H9 (cell line): ENCODE data around the gene WNT2. TPM values are rescaled to one million over a fixed set of nuclear protein-coding genes. Genes with fewer than 3 reads are reported as not detected.

ENCODE experiments used
- DNase-seq: peaks from one replicate; pipeline ENCODE4 v3.0.0-alpha.2; 2017
- H2AFZ ChIP-seq: one replicate; pipeline ENCODE4 v1.6.1; 2013; ENCODE audit warnings: mild to moderate bottlenecking, low read length, control low read depth, moderate library complexity
- H2AK5ac ChIP-seq: 2 replicates; pipeline ENCODE4 v1.6.1; 2013; ENCODE audit warnings: low read length, control low read depth, mixed read lengths; ENCODE audit not compliant: insufficient read length
- H2BK120ac ChIP-seq: one replicate; pipeline ENCODE4 v1.6.1; 2013; ENCODE audit warnings: low read depth, mild to moderate bottlenecking, low read length, control low read depth, inconsistent platforms; ENCODE audit not compliant: poor library complexity, severe bottlenecking
- H2BK12ac ChIP-seq: 2 replicates; pipeline ENCODE4 v1.6.1; 2013; ENCODE audit warnings: low read length, control low read depth, mixed read lengths, low read depth; ENCODE audit not compliant: insufficient read length
- H2BK15ac ChIP-seq: 2 replicates; pipeline ENCODE4 v1.6.1; 2013; ENCODE audit warnings: low read depth, low read length, control low read depth
- H2BK20ac ChIP-seq: one replicate; pipeline ENCODE4 v1.6.1; 2013; ENCODE audit warnings: low read depth, mild to moderate bottlenecking, low read length, control low read depth, inconsistent platforms; ENCODE audit not compliant: poor library complexity, severe bottlenecking
- H2BK5ac ChIP-seq: 2 replicates; pipeline ENCODE4 v1.6.1; 2013; ENCODE audit warnings: low read length, control low read depth, mixed read lengths; ENCODE audit not compliant: insufficient read length
- H3K14ac ChIP-seq: 2 replicates; pipeline ENCODE4 v1.6.1; 2013; ENCODE audit warnings: low read length, control low read depth; ENCODE audit not compliant: insufficient read depth
- H3K18ac ChIP-seq: 2 replicates; pipeline ENCODE4 v1.6.1; 2013; ENCODE audit warnings: low read depth, mild to moderate bottlenecking, mixed read lengths, low read length, control low read depth; ENCODE audit not compliant: insufficient read length
- H3K23ac ChIP-seq: 2 replicates; pipeline ENCODE4 v1.6.1; 2013; ENCODE audit warnings: low read length, control low read depth, mixed read lengths, low read depth; ENCODE audit not compliant: insufficient read length
- H3K23me2 ChIP-seq: 2 replicates; pipeline ENCODE4 v1.6.1; 2013; ENCODE audit warnings: low read depth, mild to moderate bottlenecking, mixed read lengths, low read length, control low read depth; ENCODE audit not compliant: insufficient read length, poor library complexity, severe bottlenecking
- H3K27ac ChIP-seq: 2 replicates; pipeline ENCODE4 v1.5.1; 2013; ENCODE audit warnings: low read length, control low read depth, mixed read lengths, low read depth; ENCODE audit not compliant: insufficient read length
- H3K27me3 ChIP-seq: 2 replicates; pipeline ENCODE4 v1.6.1; 2013; ENCODE audit warnings: low read length, control low read depth, inconsistent platforms; ENCODE audit not compliant: insufficient read depth
- H3K4ac ChIP-seq: 2 replicates; pipeline ENCODE4 v1.6.1; 2013; ENCODE audit warnings: low read depth, mild to moderate bottlenecking, control low read depth, inconsistent platforms, low read length, moderate library complexity
- H3K4me1 ChIP-seq: 2 replicates; pipeline ENCODE4 v1.6.1; 2013; ENCODE audit warnings: low read length, control low read depth, inconsistent platforms; ENCODE audit not compliant: insufficient read depth
- H3K4me2 ChIP-seq: 2 replicates; pipeline ENCODE4 v1.6.1; 2013; ENCODE audit warnings: low read length, control low read depth, mixed read lengths; ENCODE audit not compliant: insufficient read length, insufficient read depth
- H3K56ac ChIP-seq: 2 replicates; pipeline ENCODE4 v1.6.1; 2013; ENCODE audit warnings: low read depth, mild to moderate bottlenecking, mixed read lengths, low read length, control low read depth; ENCODE audit not compliant: insufficient read length
- H3K79me1 ChIP-seq: 2 replicates; pipeline ENCODE4 v1.6.1; 2013; ENCODE audit warnings: low read depth, mild to moderate bottlenecking, moderate library complexity, low read length, control low read depth, inconsistent platforms; ENCODE audit not compliant: insufficient read depth, poor library complexity, severe bottlenecking
- H3K79me2 ChIP-seq: 2 replicates; pipeline ENCODE4 v1.6.1; 2013; ENCODE audit warnings: low read length, control low read depth, inconsistent platforms; ENCODE audit not compliant: insufficient read depth
- H3K9ac ChIP-seq: 2 replicates; pipeline ENCODE4 v1.6.1; 2013; ENCODE audit warnings: low read length, control low read depth, mixed read lengths; ENCODE audit not compliant: insufficient read length; ENCODE audit errors: extremely low read depth
- H3K9me3 ChIP-seq: one replicate; pipeline ENCODE4 v1.6.1; 2013; ENCODE audit warnings: low read depth, low read length, inconsistent platforms; ENCODE audit not compliant: control insufficient read depth
- H3T11ph ChIP-seq: one replicate; pipeline ENCODE4 v1.6.1; 2013; ENCODE audit warnings: mild to moderate bottlenecking, low read length, control low read depth, inconsistent platforms
- H4K20me1 ChIP-seq: one replicate; pipeline ENCODE4 v1.6.1; 2013; ENCODE audit not compliant: control insufficient read depth, insufficient read length, insufficient read depth
- H4K5ac ChIP-seq: 2 replicates; pipeline ENCODE4 v1.6.1; 2013; ENCODE audit warnings: low read depth, mild to moderate bottlenecking, mixed read lengths, low read length, control low read depth; ENCODE audit not compliant: insufficient read length
- H4K8ac ChIP-seq: replicated peaks from 2 replicates; pipeline ENCODE4 v1.6.1; 2013; ENCODE audit warnings: low read length, control low read depth, mixed read lengths, low read depth; ENCODE audit not compliant: insufficient read length
- H4K91ac ChIP-seq: 2 replicates; pipeline ENCODE4 v1.6.1; 2013; ENCODE audit warnings: low read depth, mild to moderate bottlenecking, moderate library complexity, mixed read lengths, low read length, control low read depth; ENCODE audit not compliant: insufficient read length
- H3K27ac Mint-ChIP-seq, 3 experiments: 2 replicates in 2 of 3; 3 replicates in 1 of 3; pipeline ENCODE4 v1.8.0; 2020 to 2021; ENCODE audit warnings: mixed read lengths in 3 of 3, mild to moderate bottlenecking in 1 of 3, moderate library complexity in 1 of 3
- H3K27me3 Mint-ChIP-seq: 2 replicates; pipeline ENCODE4 v1.8.0; 2021; ENCODE audit warnings: low read depth, mild to moderate bottlenecking, moderate library complexity, mixed read lengths
- H3K36me3 Mint-ChIP-seq, 3 experiments: 2 replicates in 2 of 3; 3 replicates in 1 of 3; pipeline ENCODE4 v1.8.0; 2020 to 2021; ENCODE audit warnings: low read depth in 3 of 3, mixed read lengths in 3 of 3; ENCODE audit not compliant: insufficient read depth in 1 of 3
- H3K4me1 Mint-ChIP-seq, 2 experiments: 2 replicates each; pipeline ENCODE4 v1.8.0; 2020; ENCODE audit warnings: mixed read lengths in 2 of 2
- H3K4me3 Mint-ChIP-seq, 2 experiments: 2 replicates in 1 of 2; 3 replicates in 1 of 2; pipeline ENCODE4 v1.8.0; 2020 to 2021; ENCODE audit warnings: mild to moderate bottlenecking in 2 of 2, mixed read lengths in 2 of 2, moderate library complexity in 1 of 2
- H3K9me3 Mint-ChIP-seq, 2 experiments: 2 replicates in 1 of 2; 3 replicates in 1 of 2; pipeline ENCODE4 v1.8.0; 2020; ENCODE audit warnings: mild to moderate bottlenecking in 2 of 2, mixed read lengths in 2 of 2, moderate library complexity in 1 of 2
- WGBS: extraction: QIAGEN DNeasy Blood & Tissue Kit; methylation state at CpG from one replicate; pipeline ENCODE4 v1.1.7; 2013; ENCODE audit warnings: missing lambda C conversion rate, low lambda C conversion rate, mixed read lengths; ENCODE audit not compliant: insufficient read length; ENCODE audit errors: extremely low coverage; 5-methylcytosine and 5-hydroxymethylcytosine counted together
- total RNA-seq: library from RNA; stranded (reverse); gene quantifications from 2 replicates; pipeline ENCODE4 v1.2.1, GENCODE V29; 2021
- TF ChIP-seq, protein P1 (sequence below): fragments of 200-600 bp; sonication (generic); conservative IDR thresholded peaks from 3 replicates; pipeline ENCODE4 v1.8.0; 2021; ENCODE audit warnings: antibody characterized with exemption, mild to moderate bottlenecking

The WNT2 gene
- total RNA-seq, 1 experiment from 2014 or later: not detected

GRCh38 chr7:117241088-117241487 lies 81.8 kb downstream of the WNT2 start:
- no peak overlapping the region for H4K91ac ChIP-seq
- no peak overlapping the region for H3K18ac ChIP-seq
- no peak overlapping the region for H3K27ac Mint-ChIP-seq

More at GRCh38 chr7:117241088-117241487, 81.8 kb downstream of the WNT2 start:
- Histone ChIP-seq H3K23ac (no peak overlapping the region), H4K20me1 (no peaks in the 10 kb centered on the region), H3K4ac (no peak overlapping the region), H3K27me3 (no peaks in the 10 kb centered on the region), H3K4me1 (no peaks in the 10 kb centered on the region), H3K79me1 (no peaks in the 10 kb centered on the region), H2AFZ (no peak overlapping the region), H2BK20ac (no peak overlapping the region), H2BK120ac (no peak overlapping the region), H3K9me3 (no peaks in the 10 kb centered on the region), H4K8ac (no peak overlapping the region), H3K56ac (no peak overlapping the region), H4K5ac (no peak overlapping the region), H3T11ph (no peak overlapping the region), H2BK12ac (no peak overlapping the region), H3K9ac (no peak overlapping the region), H3K23me2 (no peaks in the 10 kb centered on the region), H2BK5ac (no peak overlapping the region), H2AK5ac (no peak overlapping the region), H2BK15ac (no peak overlapping the region), H3K27ac (no peak overlapping the region), H3K79me2 (no peaks in the 10 kb centered on the region), H3K4me2 (no peak overlapping the region), H3K14ac (no peak overlapping the region)
- Mint-ChIP-seq H3K27me3 (no peaks in the 10 kb centered on the region; the same call in none of the 2 replicates), H3K4me3 (no peak overlapping the region), H3K36me3 (peaks cover 0 to 7% (median 2%) of the 10 kb centered on the region in 3 experiments; a peak in 3 of 7 replicates), H3K4me1 (no peaks in the 10 kb centered on the region), H3K9me3 (peaks cover 2 to 11% of the 10 kb centered on the region in 2 experiments; a peak in 3 of 5 replicates)
- no CpG with 5 or more reads among the region's 4 CpGs for WGBS
- TF ChIP-seq, protein P1, sequence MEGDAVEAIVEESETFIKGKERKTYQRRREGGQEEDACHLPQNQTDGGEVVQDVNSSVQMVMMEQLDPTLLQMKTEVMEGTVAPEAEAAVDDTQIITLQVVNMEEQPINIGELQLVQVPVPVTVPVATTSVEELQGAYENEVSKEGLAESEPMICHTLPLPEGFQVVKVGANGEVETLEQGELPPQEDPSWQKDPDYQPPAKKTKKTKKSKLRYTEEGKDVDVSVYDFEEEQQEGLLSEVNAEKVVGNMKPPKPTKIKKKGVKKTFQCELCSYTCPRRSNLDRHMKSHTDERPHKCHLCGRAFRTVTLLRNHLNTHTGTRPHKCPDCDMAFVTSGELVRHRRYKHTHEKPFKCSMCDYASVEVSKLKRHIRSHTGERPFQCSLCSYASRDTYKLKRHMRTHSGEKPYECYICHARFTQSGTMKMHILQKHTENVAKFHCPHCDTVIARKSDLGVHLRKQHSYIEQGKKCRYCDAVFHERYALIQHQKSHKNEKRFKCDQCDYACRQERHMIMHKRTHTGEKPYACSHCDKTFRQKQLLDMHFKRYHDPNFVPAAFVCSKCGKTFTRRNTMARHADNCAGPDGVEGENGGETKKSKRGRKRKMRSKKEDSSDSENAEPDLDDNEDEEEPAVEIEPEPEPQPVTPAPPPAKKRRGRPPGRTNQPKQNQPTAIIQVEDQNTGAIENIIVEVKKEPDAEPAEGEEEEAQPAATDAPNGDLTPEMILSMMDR: no peak
- DNase-seq: no peak
